HG03469 (cell line): Measurements from ENCODE around the gene TMEM266.

Experiments
- ATAC-seq: cut with Tn5 transposase; IDR thresholded peaks from one replicate; pipeline ENCODE4 v1.9.1; 2021; ENCODE audit warnings: mild to moderate bottlenecking, moderate library complexity, moderate number of reproducible peaks; ENCODE audit not compliant: unreplicated experiment

TMEM266 gene

GRCh38 chr15:76178296-76179000 is 118.7 kb downstream of the TMEM266 start:
- ATAC-seq = no peak

- ATAC-seq = no peak
Measured at GRCh38 chr15:76179023-76179422, 119.2 kb downstream of the TMEM266 start.

GRCh38 chr15:76180321-76180720 is 120.5 kb downstream of the TMEM266 start:
- ATAC-seq = no peak

- peak; percentile 66 for ATAC-seq
Measured at GRCh38 chr15:76181705-76182107, 121.9 kb downstream of the TMEM266 start.

- no peak for ATAC-seq
Measured at GRCh38 chr15:76183930-76184649, 124.3 kb downstream of the TMEM266 start.

- ATAC-seq = no peak
Measured at GRCh38 chr15:76184650-76185035, 124.9 kb downstream of the TMEM266 start.

- ATAC-seq = no peak
Measured at GRCh38 chr15:76185716-76186115, 125.9 kb downstream of the TMEM266 start.

- ATAC-seq = no peak
Measured at GRCh38 chr15:76187163-76187562, 127.4 kb downstream of the TMEM266 start.

- ATAC-seq = no peak
Measured at GRCh38 chr15:76189106-76189505, 129.3 kb downstream of the TMEM266 start.

- ATAC-seq = no peak
Measured at GRCh38 chr15:76190070-76190564, 130.3 kb downstream of the TMEM266 start.

GRCh38 chr15:76190751-76191538 is 131.2 kb downstream of the TMEM266 start:
- ATAC-seq = peak; percentile 49

- ATAC-seq = no peak
Measured at GRCh38 chr15:76191539-76192244, 131.9 kb downstream of the TMEM266 start.

GRCh38 chr15:76192715-76193114 is 132.9 kb downstream of the TMEM266 start:
- no peak for ATAC-seq

GRCh38 chr15:76193934-76194333 is 134.1 kb downstream of the TMEM266 start:
- no peak for ATAC-seq

- no peak for ATAC-seq
Measured at GRCh38 chr15:76195506-76196268, 135.9 kb downstream of the TMEM266 start.

GRCh38 chr15:76196269-76197231 is 136.8 kb downstream of the TMEM266 start:
- no peak for ATAC-seq

GRCh38 chr15:76197703-76198455 is 138.1 kb downstream of the TMEM266 start:
- no peak for ATAC-seq

- no peak for ATAC-seq
Measured at GRCh38 chr15:76198456-76199105, 138.8 kb downstream of the TMEM266 start.
